ENCODE measurements around the gene RPTN.
A peak's percentile ranks its signal among the peaks of the same experiment; 100 is the strongest.

- TF ChIP-seq POLR2A (IDR thresholded peaks at IDR 0.05) (no peak), CTCF (IDR thresholded peaks at IDR 0.05) (peak in 1 of 6 experiments; percentile 45)
These were observed 3.9 kb upstream of the RPTN start for GRCh38 chr1:152162792-152163463.

All from esophagus squamous epithelium (tissue), 4 donors.